Activated CD4-positive, alpha-beta T cell treated with anti-CD3 and anti-CD28 coated beads, Interleukin-2, amount 10 ng/mL, durations not matched to agents 7 days and 5 days (primary cell): ENCODE measurements around the gene FAM193A. TPM values are rescaled to one million over a fixed set of nuclear protein-coding genes. Genes with fewer than 3 reads are reported as not detected.

Experiments
- CTCF ChIA-PET: fragments of 350-600 bp; sonication (Branson Sonifier 250); formaldehyde crosslinking; loops from one replicate; lab custom pipeline; 2021; ENCODE audit warnings: antibody characterized with exemption; lab: Charles Lee
- POLR2A ChIA-PET: fragments of 350-600 bp; sonication (Branson Sonifier 250); formaldehyde crosslinking; loops from one replicate; lab custom pipeline; 2021; ENCODE audit warnings: antibody characterized with exemption; lab: Charles Lee
- DNase-seq: peaks from one replicate; pipeline ENCODE4 v3.0.0-alpha.2; 2020
- H3K27ac Mint-ChIP-seq: one replicate; pipeline ENCODE4 v1.8.0; 2021; ENCODE audit warnings: mild to moderate bottlenecking, moderate library complexity, mixed read lengths
- H3K27me3 Mint-ChIP-seq: one replicate; pipeline ENCODE4 v1.8.0; 2021; ENCODE audit warnings: mixed read lengths
- H3K36me3 Mint-ChIP-seq: one replicate; pipeline ENCODE4 v1.8.0; 2021; ENCODE audit warnings: low read depth, mixed read lengths
- H3K4me1 Mint-ChIP-seq: one replicate; pipeline ENCODE4 v1.8.0; 2021; ENCODE audit warnings: mixed read lengths
- H3K4me3 Mint-ChIP-seq: one replicate; pipeline ENCODE4 v1.8.0; 2021; ENCODE audit warnings: mild to moderate bottlenecking, moderate library complexity, mixed read lengths
- H3K9me3 Mint-ChIP-seq: one replicate; pipeline ENCODE4 v1.8.0; 2021; ENCODE audit warnings: mixed read lengths
- total RNA-seq, 2 experiments: library from RNA; stranded (reverse); gene quantifications; one replicate each; pipeline ENCODE4 v1.2.3, GENCODE V29; 2021

The FAM193A gene
- total RNA-seq, 2 experiments from 2014 or later = 33.2 to 35.5 TPM

DNA sequence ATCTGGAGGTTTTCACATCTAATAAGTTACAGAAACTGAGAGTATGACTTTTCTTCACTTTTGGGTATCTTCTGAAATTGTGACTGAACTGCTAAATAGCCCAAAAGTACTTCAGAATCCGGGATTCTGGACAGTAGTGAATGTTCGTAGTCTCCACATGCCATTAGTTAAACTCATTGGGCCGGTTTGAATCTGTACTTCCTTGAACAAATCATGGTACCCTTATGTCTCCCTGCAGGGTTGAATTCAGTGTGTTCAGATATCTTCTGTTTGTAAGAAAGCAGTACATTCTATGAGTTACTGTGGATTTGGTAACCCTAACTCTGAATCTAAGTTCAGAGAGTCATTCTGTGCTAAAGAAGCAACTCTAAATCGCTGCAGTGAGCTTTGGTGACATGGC lies 33.6 kb downstream of the FAM193A start:
- no peaks in the 10 kb centered on the region for H3K9me3 Mint-ChIP-seq
- peak overlapping the region; percentile 81 for H3K27ac Mint-ChIP-seq
- POLR2A ChIA-PET = no interaction called here
- CTCF ChIA-PET = interaction anchor here (2.1 kb wide), 1 partner anchor 11 kb away, joined by 5 read pairs; no protein-coding TSS in a partner anchor
- DNase-seq = no peak
- peaks cover 47% of the 10 kb centered on the region for H3K4me1 Mint-ChIP-seq
- no peak overlapping the region for H3K4me3 Mint-ChIP-seq
- peaks cover 11% of the 10 kb centered on the region for H3K36me3 Mint-ChIP-seq
- H3K27me3 Mint-ChIP-seq = no peaks in the 10 kb centered on the region

- DNase-seq = peak; percentile 72
- POLR2A ChIA-PET = no interaction called here
- no peaks in the 10 kb centered on the region for H3K9me3 Mint-ChIP-seq
- H3K4me1 Mint-ChIP-seq = peaks cover 48% of the 10 kb centered on the region
- CTCF ChIA-PET = no interaction called here
- H3K36me3 Mint-ChIP-seq = peaks cover 13% of the 10 kb centered on the region
- H3K27me3 Mint-ChIP-seq = no peaks in the 10 kb centered on the region
- peak overlapping the region; percentile 81 for H3K27ac Mint-ChIP-seq
- H3K4me3 Mint-ChIP-seq = no peak overlapping the region
These were observed 34.2 kb downstream of the FAM193A start for GRCh38 chr4:2570551-2571222.

DNA sequence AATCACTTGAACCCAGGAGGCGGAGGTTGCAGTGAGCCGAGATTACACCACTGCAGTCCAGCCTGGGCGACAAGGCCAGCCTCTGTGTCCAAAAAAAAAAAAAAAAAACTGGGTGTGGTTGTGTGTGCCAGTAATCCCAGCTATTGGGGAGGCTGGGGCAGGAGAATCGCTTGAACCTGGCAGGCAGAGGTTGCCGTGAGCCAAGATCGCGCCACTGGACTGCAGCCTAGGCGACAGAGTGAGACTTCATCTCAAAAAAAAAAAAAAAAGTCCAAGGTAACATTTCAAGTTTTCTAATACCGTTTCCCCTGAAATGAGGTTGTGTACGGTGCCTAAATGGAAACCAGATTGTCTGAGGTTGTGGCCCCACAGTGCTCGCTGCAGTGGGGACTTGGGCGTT lies 35.6 kb downstream of the FAM193A start:
- Mint-ChIP-seq H3K4me1 (peaks cover 47% of the 10 kb centered on the region), H3K27ac (no peak overlapping the region), H3K36me3 (peaks cover 12% of the 10 kb centered on the region), H3K4me3 (no peak overlapping the region), H3K27me3 (no peaks in the 10 kb centered on the region), H3K9me3 (no peaks in the 10 kb centered on the region)
- CTCF ChIA-PET = interaction anchor here (0.6 kb wide), 1 partner anchor 124 kb away, joined by 3 read pairs; no protein-coding TSS in a partner anchor
- POLR2A ChIA-PET = no interaction called here
- no peak for DNase-seq

DNA sequence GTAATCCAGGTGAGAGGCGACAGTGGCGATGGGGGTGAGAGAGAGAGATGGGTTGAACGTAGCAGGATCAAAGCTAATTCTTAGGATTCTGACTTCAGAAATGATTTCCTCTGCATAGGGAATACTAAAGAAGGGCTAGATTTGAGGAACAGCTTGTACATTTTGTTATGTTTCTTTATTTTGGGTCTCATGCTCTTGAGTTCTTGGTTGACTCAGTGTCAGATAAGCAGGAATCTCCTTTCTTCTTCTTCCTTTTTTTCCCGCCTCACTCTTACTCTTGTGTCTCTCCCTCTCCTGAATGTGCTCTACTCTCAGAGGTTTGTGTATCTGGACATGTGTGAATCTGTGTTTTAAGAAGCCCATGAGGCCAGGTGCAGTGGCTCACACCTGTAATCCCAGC lies 36.4 kb downstream of the FAM193A start:
- POLR2A ChIA-PET = no interaction called here
- CTCF ChIA-PET = interaction anchor here (0.5 kb wide), 1 partner anchor 599 kb away, joined by 3 read pairs; no protein-coding TSS in a partner anchor
- Mint-ChIP-seq H3K9me3 (no peaks in the 10 kb centered on the region), H3K4me1 (peaks cover 41% of the 10 kb centered on the region), H3K36me3 (peaks cover 9% of the 10 kb centered on the region), H3K4me3 (no peak overlapping the region), H3K27ac (no peak overlapping the region), H3K27me3 (no peaks in the 10 kb centered on the region)
- DNase-seq = no peak

GRCh38 chr4:2574009-2574408 lies 37.6 kb downstream of the FAM193A start:
- no peaks in the 10 kb centered on the region for H3K9me3 Mint-ChIP-seq
- peaks cover 9% of the 10 kb centered on the region for H3K36me3 Mint-ChIP-seq
- ChIA-PET POLR2A (no interaction called here), CTCF (no interaction called here)
- no peak overlapping the region for H3K4me3 Mint-ChIP-seq
- peaks cover 36% of the 10 kb centered on the region for H3K4me1 Mint-ChIP-seq
- H3K27ac Mint-ChIP-seq = no peak overlapping the region
- H3K27me3 Mint-ChIP-seq = no peaks in the 10 kb centered on the region
- no peak for DNase-seq

DNA sequence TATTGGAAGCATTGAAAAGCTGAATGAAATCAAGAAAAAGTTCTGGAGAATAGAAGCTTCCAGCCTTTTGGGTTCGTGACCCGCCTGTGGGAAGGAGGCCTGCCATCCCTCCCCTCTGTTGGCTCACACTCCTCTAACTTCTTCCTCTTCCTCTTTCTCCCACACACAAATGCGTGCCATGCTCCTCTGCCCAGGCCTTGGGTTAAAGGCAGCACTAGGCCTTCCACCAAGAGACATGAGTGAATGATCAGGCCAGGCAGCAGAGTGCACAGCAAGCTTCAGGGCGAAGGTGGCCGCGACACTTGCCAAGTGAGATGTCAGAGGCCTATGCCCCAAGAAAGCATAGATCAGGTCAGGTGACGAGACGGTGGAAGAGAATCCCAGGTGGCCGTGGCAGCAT lies 38.4 kb downstream of the FAM193A start:
- ChIA-PET POLR2A (no interaction called here), CTCF (no interaction called here)
- H3K4me3 Mint-ChIP-seq = no peak overlapping the region
- no peak overlapping the region for H3K27ac Mint-ChIP-seq
- no peaks in the 10 kb centered on the region for H3K27me3 Mint-ChIP-seq
- H3K4me1 Mint-ChIP-seq = peaks cover 32% of the 10 kb centered on the region
- DNase-seq = no peak
- no peaks in the 10 kb centered on the region for H3K9me3 Mint-ChIP-seq
- H3K36me3 Mint-ChIP-seq = peaks cover 9% of the 10 kb centered on the region

GRCh38 chr4:2576290-2576689 lies 39.8 kb downstream of the FAM193A start:
- no peak for DNase-seq
- H3K4me1 Mint-ChIP-seq = peaks cover 17% of the 10 kb centered on the region
- ChIA-PET CTCF (no interaction called here), POLR2A (no interaction called here)
- H3K27me3 Mint-ChIP-seq = no peaks in the 10 kb centered on the region
- peaks cover 16% of the 10 kb centered on the region for H3K36me3 Mint-ChIP-seq
- H3K9me3 Mint-ChIP-seq = no peaks in the 10 kb centered on the region
- H3K27ac Mint-ChIP-seq = no peak overlapping the region
- H3K4me3 Mint-ChIP-seq = no peak overlapping the region

DNA sequence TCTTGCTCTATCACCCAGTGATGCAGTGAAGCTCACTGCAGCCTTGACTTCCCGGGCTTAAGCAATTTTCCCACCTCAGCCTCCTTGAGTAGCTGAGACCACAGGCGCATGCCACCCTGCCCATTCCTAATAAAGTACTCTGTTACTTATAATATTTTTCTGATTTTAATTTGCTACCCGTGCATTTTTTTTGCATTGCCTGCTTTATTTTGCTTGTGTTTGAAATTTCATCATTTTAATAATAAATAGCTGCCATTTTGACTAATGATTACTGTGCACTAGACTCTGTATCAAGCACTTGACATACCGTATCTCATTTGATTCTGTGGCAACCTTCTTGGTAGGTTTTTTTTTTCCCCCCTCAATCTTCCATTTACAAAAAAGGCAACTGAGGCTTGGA lies 41.7 kb downstream of the FAM193A start:
- ChIA-PET POLR2A (no interaction called here), CTCF (no interaction called here)
- Mint-ChIP-seq H3K36me3 (peaks cover 16% of the 10 kb centered on the region), H3K4me3 (no peak overlapping the region), H3K27me3 (no peaks in the 10 kb centered on the region), H3K27ac (no peak overlapping the region), H3K4me1 (peaks cover 13% of the 10 kb centered on the region), H3K9me3 (no peaks in the 10 kb centered on the region)
- no peak for DNase-seq

DNA sequence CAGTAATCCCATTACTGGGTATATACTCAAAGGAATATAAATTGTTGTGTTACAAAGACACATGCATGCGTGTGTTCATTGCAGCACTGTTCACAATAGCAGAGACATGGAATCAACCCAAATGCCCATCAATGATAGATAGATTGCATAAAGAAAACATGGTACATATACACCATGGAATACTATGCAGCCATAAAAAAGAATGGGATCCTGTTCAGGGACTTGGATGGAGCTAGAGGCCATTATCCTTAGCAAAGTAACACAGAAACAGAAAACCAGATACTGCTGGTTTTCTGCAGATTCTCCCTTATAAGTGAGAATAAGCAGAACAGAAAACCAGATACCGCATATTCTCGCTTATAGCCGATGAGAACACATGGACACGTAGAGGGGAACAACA lies 43.5 kb downstream of the FAM193A start:
- H3K36me3 Mint-ChIP-seq = peaks cover 18% of the 10 kb centered on the region
- H3K9me3 Mint-ChIP-seq = no peaks in the 10 kb centered on the region
- peaks cover 13% of the 10 kb centered on the region for H3K4me1 Mint-ChIP-seq
- H3K27me3 Mint-ChIP-seq = no peaks in the 10 kb centered on the region
- CTCF ChIA-PET = no interaction called here
- POLR2A ChIA-PET = no interaction called here
- DNase-seq = no peak
- no peak overlapping the region for H3K4me3 Mint-ChIP-seq
- no peak overlapping the region for H3K27ac Mint-ChIP-seq

DNA sequence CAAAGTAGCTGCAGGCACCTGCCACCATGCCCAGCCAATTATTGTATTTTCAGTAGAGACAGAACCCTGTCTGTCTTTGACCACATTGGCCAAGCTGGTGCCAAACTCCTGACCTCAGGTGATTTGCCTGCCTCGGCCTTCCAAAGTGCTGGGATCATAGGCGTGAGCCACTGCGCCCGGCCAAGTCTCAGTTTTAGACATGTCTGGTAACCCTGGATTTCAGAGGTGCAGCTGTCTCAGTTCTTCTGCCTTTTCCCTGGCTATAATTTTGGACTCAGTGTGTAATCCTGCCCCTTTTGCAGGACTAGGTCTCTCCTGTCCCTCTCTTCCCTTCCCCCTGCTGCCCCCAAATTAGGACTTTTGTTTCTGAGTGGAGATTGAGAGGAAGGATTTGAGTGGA lies 46.6 kb downstream of the FAM193A start:
- H3K4me1 Mint-ChIP-seq = peaks cover 17% of the 10 kb centered on the region
- no peaks in the 10 kb centered on the region for H3K27me3 Mint-ChIP-seq
- H3K4me3 Mint-ChIP-seq = no peak overlapping the region
- H3K9me3 Mint-ChIP-seq = no peaks in the 10 kb centered on the region
- ChIA-PET POLR2A (no interaction called here), CTCF (no interaction called here)
- no peak for DNase-seq
- peaks cover 13% of the 10 kb centered on the region for H3K36me3 Mint-ChIP-seq
- no peak overlapping the region for H3K27ac Mint-ChIP-seq

DNA sequence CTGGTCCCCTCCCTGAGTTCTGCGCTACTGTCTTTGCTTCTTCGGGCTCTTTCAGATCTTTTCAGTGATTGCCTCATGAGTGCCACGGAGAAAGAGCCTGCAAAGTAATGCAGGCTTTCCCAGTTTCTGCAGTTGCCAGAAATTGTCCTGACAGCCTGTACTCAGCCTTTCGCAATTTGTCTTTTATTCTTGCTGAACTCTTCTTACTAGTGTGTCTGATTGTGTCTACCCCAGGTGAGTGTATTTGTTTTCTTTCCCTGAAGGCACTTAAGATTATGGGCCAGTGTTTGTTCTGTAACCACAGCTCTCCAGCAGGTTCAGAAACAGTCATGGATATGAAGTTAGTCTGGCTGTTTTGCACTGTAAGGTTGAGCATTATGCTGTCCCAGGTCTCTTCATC lies 47.1 kb downstream of the FAM193A start:
- ChIA-PET POLR2A (no interaction called here), CTCF (no interaction called here)
- Mint-ChIP-seq H3K27me3 (no peaks in the 10 kb centered on the region), H3K36me3 (peaks cover 13% of the 10 kb centered on the region), H3K27ac (no peak overlapping the region), H3K4me3 (no peak overlapping the region), H3K9me3 (no peaks in the 10 kb centered on the region), H3K4me1 (peaks cover 17% of the 10 kb centered on the region)
- no peak for DNase-seq

GRCh38 chr4:2586502-2586901 lies 50.1 kb downstream of the FAM193A start:
- ChIA-PET POLR2A (no interaction called here), CTCF (no interaction called here)
- Mint-ChIP-seq H3K4me1 (peaks cover 34% of the 10 kb centered on the region), H3K27ac (no peak overlapping the region), H3K36me3 (peaks cover 3% of the 10 kb centered on the region), H3K27me3 (no peaks in the 10 kb centered on the region), H3K9me3 (no peaks in the 10 kb centered on the region), H3K4me3 (no peak overlapping the region)
- no peak for DNase-seq

DNA sequence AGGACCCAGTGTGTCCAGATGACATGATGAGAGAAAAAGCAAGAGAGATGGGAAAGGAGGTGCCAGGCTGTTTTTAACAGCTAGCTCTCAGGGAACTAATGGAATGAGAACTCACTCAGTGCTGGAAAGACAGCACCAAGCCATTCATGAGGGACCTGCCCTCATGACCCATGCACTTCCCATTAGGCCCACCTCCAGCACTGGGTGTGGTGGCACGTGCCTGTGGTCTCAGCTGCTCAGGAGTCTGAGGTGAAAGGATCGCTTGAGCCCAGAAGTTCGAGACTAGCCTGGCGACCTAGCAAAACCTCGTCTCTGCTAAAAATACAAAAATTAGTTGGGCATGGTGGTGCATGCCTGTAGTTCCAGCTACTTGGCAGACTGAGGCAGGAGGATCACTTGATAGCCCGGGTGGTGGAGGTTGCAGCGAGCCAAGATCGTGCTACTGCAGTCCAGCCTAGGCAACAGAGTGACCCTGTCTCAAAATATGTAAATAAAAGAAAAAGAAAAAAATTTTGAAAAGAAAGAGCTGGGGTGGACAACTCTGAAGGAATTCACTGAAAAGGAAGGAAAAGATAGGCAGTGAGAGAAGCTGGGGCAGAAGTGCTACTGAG lies 50.9 kb downstream of the FAM193A start:
- DNase-seq = no peak
- POLR2A ChIA-PET = no interaction called here
- CTCF ChIA-PET = no interaction called here
- no peak overlapping the region for H3K4me3 Mint-ChIP-seq
- H3K9me3 Mint-ChIP-seq = no peaks in the 10 kb centered on the region
- no peaks in the 10 kb centered on the region for H3K27me3 Mint-ChIP-seq
- H3K4me1 Mint-ChIP-seq = peaks cover 33% of the 10 kb centered on the region
- no peak overlapping the region for H3K27ac Mint-ChIP-seq
- H3K36me3 Mint-ChIP-seq = peaks cover 3% of the 10 kb centered on the region
